PFSK-1 (cell line): ENCODE results near the gene MN1.

Experiments
- FOXP2 ChIP-seq: optimal IDR thresholded peaks from 2 replicates; pipeline ENCODE3; 2011; ENCODE audit warnings: borderline replicate concordance, control low read depth, inconsistent platforms; ENCODE audit not compliant: insufficient read depth; ENCODE audit errors: extremely low read length, extremely low read depth
- POLR2AphosphoS5 ChIP-seq: IDR thresholded peaks from 2 replicates; pipeline ENCODE4 v1.6.1; 2012; ENCODE audit warnings: low read depth, mild to moderate bottlenecking, control low read depth, low read length, moderate library complexity
- REST ChIP-seq, 2 experiments: IDR thresholded peaks; 2 replicates each; pipeline versions ENCODE4 v1.6.1 to v1.8.0; 2011 to 2012; ENCODE audit warnings: low read depth in 2 of 2, low read length in 2 of 2, control low read depth in 1 of 2, inconsistent platforms in 1 of 2, mild to moderate bottlenecking in 1 of 2, moderate library complexity in 1 of 2; ENCODE audit not compliant: insufficient read depth in 1 of 2
- SIN3A ChIP-seq: IDR thresholded peaks from 2 replicates; pipeline ENCODE4 v1.6.1; 2012; ENCODE audit warnings: mild to moderate bottlenecking, low read length, moderate library complexity, borderline replicate concordance; ENCODE audit not compliant: insufficient read depth
- TAF1 ChIP-seq: IDR thresholded peaks from 2 replicates; pipeline ENCODE4 v1.6.1; 2012; ENCODE audit warnings: low read length, control low read depth, borderline replicate concordance; ENCODE audit not compliant: insufficient read depth

MN1 gene

GRCh38 chr22:27786965-27787364 lies 14.6 kb downstream of the MN1 start:
- TF ChIP-seq POLR2AphosphoS5 (no peak), SIN3A (no peak), TAF1 (no peak), REST (IDR thresholded peaks at IDR 0.05; ENCODE audit: insufficient read depth in 1 of 2, low read depth in 2 of 2, low read length in 2 of 2) (no peak), FOXP2 (no peak)

- no peak for TF ChIP-seq FOXP2
- TF ChIP-seq SIN3A, result no peak
- TF ChIP-seq REST (IDR thresholded peaks at IDR 0.05; ENCODE audit: insufficient read depth in 1 of 2, low read depth in 2 of 2, low read length in 2 of 2), result no peak
- TF ChIP-seq POLR2AphosphoS5, result no peak
- TF ChIP-seq TAF1, result no peak
Observed at GRCh38 chr22:27786291-27786932, 15.1 kb downstream of the MN1 start.

- no peak for TF ChIP-seq REST (IDR thresholded peaks at IDR 0.05; ENCODE audit: insufficient read depth in 1 of 2, low read depth in 2 of 2, low read length in 2 of 2)
- TF ChIP-seq TAF1, result no peak
- TF ChIP-seq POLR2AphosphoS5, result no peak
- no peak for TF ChIP-seq SIN3A
- TF ChIP-seq FOXP2, result no peak
Observed at GRCh38 chr22:27785831-27786230, 15.7 kb downstream of the MN1 start.

GRCh38 chr22:27784120-27784475 lies 17.5 kb downstream of the MN1 start:
- no peak for TF ChIP-seq SIN3A
- TF ChIP-seq REST (IDR thresholded peaks at IDR 0.05; ENCODE audit: insufficient read depth in 1 of 2, low read depth in 2 of 2, low read length in 2 of 2), result no peak
- TF ChIP-seq POLR2AphosphoS5, result no peak
- no peak for TF ChIP-seq TAF1
- TF ChIP-seq FOXP2, result no peak
